IMR-90 (cell line): Measurements from ENCODE around the gene PRDM5. TPM values are rescaled to one million over a fixed set of nuclear protein-coding genes. Genes with fewer than 3 reads are reported as not detected.

Experiments used
- ATAC-seq: fragments of 200-7000 bp; cut with Tn5 transposase; 2 replicates; pipeline ENCODE4 v1.9.1; 2020; ENCODE audit warnings: low read depth, mild to moderate bottlenecking, moderate library complexity
- BruUV-seq: library from RNA; stranded (reverse); fragments of 400-500 nt; replicated peaks from 2 replicates; lab custom pipeline; 2021; lab: Mats Ljungman, UMichigan
- CTCF ChIA-PET: fragments of 300-600 bp; formaldehyde crosslinking; extraction: SDS; loops from one replicate; lab custom pipeline; 2021; ENCODE audit warnings: antibody characterized with exemption; lab: Yijun Ruan, JAX
- POLR2A ChIA-PET: fragments of 300-600 bp; sonication (Branson Sonifier 250); formaldehyde crosslinking; loops from one replicate; lab custom pipeline; 2022; ENCODE audit warnings: antibody characterized with exemption; ENCODE audit not compliant: unreplicated experiment; lab: Charles Lee
- DNase-seq: peaks from one replicate; pipeline ENCODE4 v3.0.0; 2013
- H2AFZ ChIP-seq: replicated peaks from 2 replicates; pipeline ENCODE3; 2013; ENCODE audit warnings: low read length, mild to moderate bottlenecking; ENCODE audit not compliant: poor library complexity
- H2AK5ac ChIP-seq: 2 replicates; pipeline ENCODE4 v1.6.1; 2013; ENCODE audit warnings: low read depth, low read length, inconsistent platforms
- H2AK9ac ChIP-seq: replicated peaks from 2 replicates; pipeline ENCODE3; 2013; ENCODE audit warnings: mild to moderate bottlenecking, low read depth, low read length, moderate library complexity; ENCODE audit not compliant: poor library complexity
- H2BK120ac ChIP-seq: 2 replicates; pipeline ENCODE4 v1.6.1; 2013; ENCODE audit warnings: low read depth, low read length, inconsistent platforms
- H2BK15ac ChIP-seq: 3 replicates; pipeline ENCODE4 v1.6.1; 2013; ENCODE audit warnings: low read depth, low read length, inconsistent platforms
- H2BK20ac ChIP-seq: 2 replicates; pipeline ENCODE4 v1.6.1; 2013; ENCODE audit warnings: low read depth, mild to moderate bottlenecking, inconsistent platforms, low read length, moderate library complexity
- H2BK5ac ChIP-seq: 2 replicates; pipeline ENCODE4 v1.6.1; 2013; ENCODE audit warnings: mild to moderate bottlenecking, low read depth, low read length, inconsistent platforms; ENCODE audit not compliant: poor library complexity, severe bottlenecking
- H3K14ac ChIP-seq: replicated peaks from 2 replicates; pipeline ENCODE4 v1.6.1; 2013; ENCODE audit warnings: low read depth, low read length, inconsistent platforms
- H3K18ac ChIP-seq: 2 replicates; pipeline ENCODE4 v1.6.1; 2013; ENCODE audit warnings: low read depth, low read length, control low read depth
- H3K23ac ChIP-seq: 2 replicates; pipeline ENCODE4 v1.6.1; 2013; ENCODE audit warnings: low read depth, low read length, inconsistent platforms
- H3K27ac ChIP-seq: 2 replicates; pipeline ENCODE4 v1.5.1; 2013; ENCODE audit warnings: mild to moderate bottlenecking, control low read depth, low read length; ENCODE audit not compliant: insufficient read depth
- H3K27me3 ChIP-seq: 2 replicates; pipeline ENCODE4 v1.6.1; 2013; ENCODE audit warnings: low read length; ENCODE audit not compliant: control insufficient read depth, insufficient read depth
- H3K36me3 ChIP-seq: 2 replicates; pipeline ENCODE4 v1.6.1; 2013; ENCODE audit warnings: low read length, mixed read lengths; ENCODE audit not compliant: control insufficient read depth, insufficient read depth
- H3K4ac ChIP-seq: 2 replicates; pipeline ENCODE4 v1.6.1; 2013; ENCODE audit warnings: low read depth, low read length, inconsistent platforms
- H3K4me1 ChIP-seq: 2 replicates; pipeline ENCODE4 v1.6.1; 2013; ENCODE audit warnings: low read length, mixed read lengths; ENCODE audit not compliant: control insufficient read depth, insufficient read depth
- H3K4me2 ChIP-seq: 2 replicates; pipeline ENCODE4 v1.6.1; 2013; ENCODE audit warnings: low read depth, mild to moderate bottlenecking, control low read depth, low read length, moderate library complexity
- H3K4me3 ChIP-seq: 2 replicates; pipeline ENCODE4 v1.5.1; 2013; ENCODE audit warnings: low read depth, mild to moderate bottlenecking, control low read depth, low read length, moderate library complexity; ENCODE audit not compliant: insufficient read depth
- H3K56ac ChIP-seq: 2 replicates; pipeline ENCODE4 v1.6.1; 2013; ENCODE audit warnings: low read length, inconsistent platforms; ENCODE audit not compliant: insufficient read depth; ENCODE audit errors: extremely low read depth
- H3K79me1 ChIP-seq, 2 experiments: 2 replicates each; pipeline ENCODE4 v1.6.1; 2013; ENCODE audit warnings: low read length in 2 of 2, inconsistent platforms in 1 of 2, low read depth in 1 of 2
- H3K9ac ChIP-seq: 2 replicates; pipeline ENCODE4 v1.6.1; 2013; ENCODE audit warnings: low read depth, low read length, control low read depth
- H3K9me1 ChIP-seq: 2 replicates; pipeline ENCODE4 v1.6.1; 2013; ENCODE audit warnings: low read length, inconsistent platforms; ENCODE audit not compliant: insufficient read depth
- H3K9me3 ChIP-seq: 2 replicates; pipeline ENCODE4 v1.6.1; 2013; ENCODE audit warnings: low read length; ENCODE audit not compliant: control insufficient read depth, insufficient read depth
- H4K20me1 ChIP-seq: 2 replicates; pipeline ENCODE4 v1.6.1; 2013; ENCODE audit warnings: low read length, inconsistent platforms; ENCODE audit not compliant: insufficient read depth
- H4K5ac ChIP-seq: 2 replicates; pipeline ENCODE4 v1.6.1; 2013; ENCODE audit warnings: mild to moderate bottlenecking, low read depth, low read length, control low read depth
- H4K8ac ChIP-seq, 2 experiments: 2 replicates each; pipeline ENCODE4 v1.6.1; 2013; ENCODE audit warnings: low read depth in 2 of 2, low read length in 2 of 2, control low read depth in 1 of 2, inconsistent platforms in 1 of 2
- H4K91ac ChIP-seq: 2 replicates; pipeline ENCODE4 v1.6.1; 2013; ENCODE audit warnings: low read depth, low read length, inconsistent platforms; ENCODE audit not compliant: insufficient read depth
- CEBPB ChIP-seq: IDR thresholded peaks from 2 replicates; pipeline ENCODE4 v1.6.1; 2012; ENCODE audit warnings: low read depth, low read length, improper control_type of control experiment
- CHD1 ChIP-seq: IDR thresholded peaks from 2 replicates; pipeline ENCODE4 v1.6.1; 2012; ENCODE audit warnings: low read depth, low read length, improper control_type of control experiment
- CTCF ChIP-seq: conservative IDR thresholded peaks from 2 replicates; pipeline ENCODE4 v1.5.1; 2012; ENCODE audit warnings: mild to moderate bottlenecking, low read depth, low read length, improper control_type of control experiment
- ELK1 ChIP-seq: fragments of 150-350 bp; IDR thresholded peaks from 2 replicates; pipeline ENCODE4 v1.6.1; 2016; ENCODE audit warnings: low read depth, mild to moderate bottlenecking, low read length, moderate library complexity, borderline replicate concordance
- FOS ChIP-seq: fragments of 150-350 bp; IDR thresholded peaks from 2 replicates; pipeline ENCODE4 v1.6.1; 2016; ENCODE audit warnings: low read depth, low read length
- MAFK ChIP-seq: IDR thresholded peaks from 2 replicates; pipeline ENCODE4 v1.6.1; 2012; ENCODE audit warnings: low read depth, low read length, improper control_type of control experiment
- RAD21 ChIP-seq: IDR thresholded peaks from 2 replicates; pipeline ENCODE4 v1.6.1; 2012; ENCODE audit warnings: low read length, improper control_type of control experiment
- RCOR1 ChIP-seq: IDR thresholded peaks from 2 replicates; pipeline ENCODE4 v1.6.1; 2012; ENCODE audit warnings: mild to moderate bottlenecking, low read length, improper control_type of control experiment; ENCODE audit not compliant: insufficient replicate concordance
- SMC3 ChIP-seq: fragments of 150-350 bp; IDR thresholded peaks from 2 replicates; pipeline ENCODE4 v1.6.1; 2016; ENCODE audit warnings: low read depth, mild to moderate bottlenecking, antibody characterized with exemption, low read length, moderate library complexity
- WGBS, 2 experiments: methylation state at CpG; one replicate each; pipeline versions ENCODE4 v1.1.5 to v1.1.7; 2013; ENCODE audit warnings: missing lambda C conversion rate in 2 of 2; ENCODE audit not compliant: insufficient read length in 1 of 2; ENCODE audit errors: extremely low coverage in 2 of 2; 5-methylcytosine and 5-hydroxymethylcytosine counted together
- dilution Hi-C: fragments of 300-500 bp; cut with HindIII; formaldehyde crosslinking; loops from one replicate; pipeline ENCODE4 v1.14.3; 2018; ENCODE audit warnings: low sequenced_read_pairs; ENCODE audit not compliant: unreplicated experiment
- in situ Hi-C: fragments of 300-500 bp; cut with MboI; formaldehyde crosslinking; loops from 3 replicates; pipeline ENCODE4 v1.14.3; 2019; ENCODE audit warnings: low sequenced_read_pairs, inconsistent platforms, mixed read lengths
- intact Hi-C: fragments of 100-400 bp; cut with micrococcal nuclease; formaldehyde crosslinking; loops from 2 replicates; pipeline ENCODE4 v1.10.0; 2022
- polyA plus RNA-seq, 3 experiments: library from polyadenylated mRNA; depleted of rRNA; stranded (reverse); fragments of >200 nt; gene quantifications; 2 replicates each; pipeline ENCODE4 v1.2.3, GENCODE V29; 2012; ENCODE audit warnings: low replicate concordance in 1 of 3
- total RNA-seq: library from RNA; depleted of rRNA; stranded (reverse); fragments of >200 nt; gene quantifications from 2 replicates; pipeline ENCODE4 v1.2.3, GENCODE V29; 2012

The PRDM5 gene
- total and polyA plus RNA-seq, 2 of the 4 experiments (the other 2 are of a cell fraction), result 4.1 to 10.8 TPM

- H4K20me1 ChIP-seq, result no peaks in the 10 kb centered on the region
- H2BK20ac ChIP-seq, result no peak overlapping the region
- 82% methylated on average over 10 of the region's 18 CpGs; no CpG with 5 or more reads in 1 of the 2 experiments for WGBS, 2 experiments
- H2BK120ac ChIP-seq, result no peak overlapping the region
- H2AK9ac ChIP-seq, result no peak overlapping the region
- intact Hi-C loops, result no loop called here
- no peak overlapping the region for H3K4ac ChIP-seq
- no peak overlapping the region for H2BK15ac ChIP-seq
- TF ChIP-seq CTCF, result no peak
- no peak for TF ChIP-seq CHD1
- TF ChIP-seq RAD21, result no peak
- TF ChIP-seq MAFK, result no peak
- TF ChIP-seq SMC3, result no peak
- no peak for TF ChIP-seq ELK1
- no peak for TF ChIP-seq RCOR1
- TF ChIP-seq FOS, result no peak
- no peak for TF ChIP-seq CEBPB
- in situ Hi-C loops, result no loop called here
- ATAC-seq (no peak), DNase-seq (no peak)
- H3K9me1 ChIP-seq, result 0 out of 2 replicates have a peak, but pooled peaks cover 3% of the 10 kb centered on the region
- no peak overlapping the region for H2BK5ac ChIP-seq
- H3K36me3 ChIP-seq, result no peaks in the 10 kb centered on the region
- H3K79me1 ChIP-seq, result peaks cover 0 to 5% of the 10 kb centered on the region in 2 experiments; a peak in 1 of 4 replicates
- no TSS peak for BruUV-seq
- no peak overlapping the region for H2AFZ ChIP-seq
- no peak overlapping the region for H3K14ac ChIP-seq
- 0 out of 2 replicates have a peak overlapping the region, but pooled peaks have one; percentile 89 for H2AK5ac ChIP-seq
- H4K91ac ChIP-seq, result no peak overlapping the region
- no peak overlapping the region for H4K5ac ChIP-seq
- dilution Hi-C loops, result no loop called here
- H3K27me3 ChIP-seq, result no peaks in the 10 kb centered on the region
- no peak overlapping the region for H3K4me3 ChIP-seq
- H3K56ac ChIP-seq, result no peak overlapping the region
- no peak overlapping the region for H3K18ac ChIP-seq
- H3K4me2 ChIP-seq, result no peak overlapping the region
- POLR2A ChIA-PET, result no interaction called here
- no peak overlapping the region for H3K9ac ChIP-seq
- no peak overlapping the region for H3K27ac ChIP-seq
- no peak overlapping the region for H3K23ac ChIP-seq
- CTCF ChIA-PET, result no interaction called here
- H3K9me3 ChIP-seq, result no peaks in the 10 kb centered on the region
- no peak overlapping the region for H4K8ac ChIP-seq
- H3K4me1 ChIP-seq, result peaks cover 3% of the 10 kb centered on the region
Observed at GRCh38 chr4:120839974-120840751, 82.4 kb downstream of the PRDM5 start.
